ENCODE results near the gene TEX19. TPM values are rescaled to one million over a fixed set of nuclear protein-coding genes. Genes with fewer than 3 reads are reported as not detected.

The TEX19 gene
- total and polyA plus RNA-seq, 10 of the 15 experiments (the other 5 are each of a cell fraction or from before 2014, with no cell fraction given): 0.03 to 0.32 (median 0.13) TPM; not detected in 3

- WGBS (ENCODE audit: insufficient coverage, insufficient replicate concordance, low lambda C conversion rate, missing lambda C conversion rate): 26% methylated on average over 28 of the region's 28 CpGs
- BruUV-seq (replicated peaks): no TSS peak
- no peak overlapping the region for H2AFZ ChIP-seq (ENCODE audit: control insufficient read depth, low read depth, low read length)
- RAD21 ChIA-PET (ENCODE audit: unreplicated experiment): interaction anchor here (1.3 kb wide), 1 partner anchor 43 kb away, joined by 3 read pairs; no protein-coding TSS in a partner anchor
- no peak for ATAC-seq
- POLR2A ChIA-PET: interaction anchor here (0.6 kb wide), 1 partner anchor 91 kb away, joined by 3 read pairs; no protein-coding TSS in a partner anchor
- no peaks in the 10 kb centered on the region for H3K79me2 ChIP-seq (ENCODE audit: control insufficient read depth, insufficient read depth, low read length)
- SMC1A ChIA-PET (ENCODE audit: uncharacterized antibody, unreplicated experiment): interaction anchor here (1.1 kb wide), 1 partner anchor 8 kb away, joined by 3 read pairs; no protein-coding TSS in a partner anchor
- H3K4me1 ChIP-seq (ENCODE audit: control insufficient read depth, insufficient read depth, low read length): peaks cover 11% of the 10 kb centered on the region; the same call in 1 of the 2 replicates
- in situ Hi-C loops (cut with MboI): no loop called here
- H3K9me3 ChIP-seq (replicated peaks; ENCODE audit: control insufficient read depth, insufficient read depth, low read length): no peaks in the 10 kb centered on the region
- H3K36me3 ChIP-seq (ENCODE audit: control insufficient read depth in 2 of 2, insufficient read depth in 2 of 2, low read length in 1 of 2): no peaks in the 10 kb centered on the region
- no peak overlapping the region for H3K4me3 ChIP-seq
- H3K27ac ChIP-seq (ENCODE audit: control insufficient read depth, insufficient read depth): no peak overlapping the region
- no peaks in the 10 kb centered on the region for H3K27me3 ChIP-seq (replicated peaks in 1 of 2; ENCODE audit: control insufficient read depth in 2 of 2, insufficient read depth in 2 of 2, low read length in 1 of 2)
- TF ChIP-seq CHD1 (IDR thresholded peaks at IDR 0.05; ENCODE audit: low read depth, low read length) (no peak), IKZF2 (IDR thresholded peaks at IDR 0.05) (no peak), NFYA (IDR thresholded peaks at IDR 0.05; ENCODE audit: borderline replicate concordance, low read depth, low read length) (no peak), IKZF1 (conservative IDR thresholded peaks at IDR 0.05) (no peak), PBX3 (IDR thresholded peaks at IDR 0.05; ENCODE audit: insufficient replicate concordance, low read depth, low read length) (no peak), IRF5 (IDR thresholded peaks at IDR 0.05; ENCODE audit: borderline replicate concordance) (no peak), RFX5 (IDR thresholded peaks at IDR 0.05; ENCODE audit: low read depth, low read length) (no peak), POLR2A (IDR thresholded peaks at IDR 0.05; ENCODE audit: low read depth, low read length) (no peak), GABPA (IDR thresholded peaks at IDR 0.05; ENCODE audit: low read depth) (no peak), BCL3 (IDR thresholded peaks at IDR 0.05; ENCODE audit: borderline replicate concordance, insufficient read depth, low read depth, low read length, poor library complexity, severe bottlenecking) (no peak), PKNOX1 (IDR thresholded peaks at IDR 0.05) (no peak), ZBTB33 (IDR thresholded peaks at IDR 0.05) (no peak), MEF2B (IDR thresholded peaks at IDR 0.05; ENCODE audit: partially characterized antibody, poor library complexity, severe bottlenecking) (no peak), FOXM1 (IDR thresholded peaks at IDR 0.05; ENCODE audit: low read depth, low read length) (no peak)
- no peak for DNase-seq (ENCODE audit: low read depth, low spot score)
- no peak for FAIRE-seq
- no peaks in the 10 kb centered on the region for H4K20me1 ChIP-seq (ENCODE audit: control insufficient read depth, insufficient read depth)
- H3K9ac ChIP-seq (ENCODE audit: control insufficient read depth, insufficient read depth, low read length): no peak overlapping the region
- H3K4me2 ChIP-seq (ENCODE audit: control insufficient read depth, insufficient read depth): no peak overlapping the region
- CTCF ChIA-PET: interaction anchor here (0.6 to 1.0 kb wide), 3 partner anchors 9 to 316 kb away, joined by 3 read pairs; partner anchors contain the start of gene RAC3
- intact Hi-C loops (cut with micrococcal nuclease; ENCODE audit: unreplicated experiment): no loop called here
Measured at GRCh38 chr17:82346342-82347300, 12.4 kb upstream of the TEX19 start.
